Karpas-422 (cell line): ENCODE data around the gene SLITRK5. TPM values are rescaled to one million over a fixed set of nuclear protein-coding genes. Genes with fewer than 3 reads are reported as not detected.

Experiments
- DNase-seq: peaks from one replicate; pipeline ENCODE4 v3.0.0-alpha.2; 2015
- H2AFZ ChIP-seq: fragments of 200-600 bp; sonication (generic); 2 replicates; pipeline ENCODE4 v1.6.1; 2014; ENCODE audit warnings: antibody characterized with exemption, low read length, mixed read lengths
- H3K27ac ChIP-seq: fragments of 200-600 bp; sonication (generic); 2 replicates; pipeline ENCODE4 v1.5.1; 2014; ENCODE audit warnings: mild to moderate bottlenecking, low read length, moderate library complexity
- H3K27me3 ChIP-seq: fragments of 200-600 bp; sonication (generic); 2 replicates; pipeline ENCODE4 v1.6.1; 2014; ENCODE audit warnings: low read length, mixed read lengths
- H3K36me3 ChIP-seq: fragments of 200-600 bp; sonication (generic); 2 replicates; pipeline ENCODE4 v1.6.1; 2014; ENCODE audit warnings: low read length, mixed read lengths; ENCODE audit not compliant: insufficient read depth
- H3K4me1 ChIP-seq: fragments of 200-600 bp; sonication (generic); 2 replicates; pipeline ENCODE4 v1.6.1; 2014; ENCODE audit warnings: mild to moderate bottlenecking, low read length, mixed read lengths
- H3K4me2 ChIP-seq: fragments of 200-600 bp; sonication (generic); 2 replicates; pipeline ENCODE4 v1.6.1; 2014; ENCODE audit warnings: low read length, low read depth, mild to moderate bottlenecking; ENCODE audit not compliant: poor library complexity, severe bottlenecking
- H3K4me3 ChIP-seq: fragments of 200-600 bp; sonication (generic); 2 replicates; pipeline ENCODE4 v1.5.1; 2014; ENCODE audit warnings: mild to moderate bottlenecking, antibody characterized with exemption, low read length, mixed read lengths
- H3K79me2 ChIP-seq: fragments of 200-600 bp; sonication (generic); 2 replicates; pipeline ENCODE4 v1.6.1; 2014; ENCODE audit warnings: mild to moderate bottlenecking, low read length, mixed read lengths
- H3K9ac ChIP-seq: fragments of 200-600 bp; sonication (generic); 2 replicates; pipeline ENCODE4 v1.6.0; 2014; ENCODE audit warnings: low read length
- H3K9me2 ChIP-seq: fragments of 200-600 bp; sonication (generic), shearing (Covaris generic); replicated peaks from 2 replicates; pipeline ENCODE4 v1.6.0; 2014; ENCODE audit warnings: mild to moderate bottlenecking, low read length, moderate library complexity; ENCODE audit not compliant: insufficient read depth
- H3K9me3 ChIP-seq: fragments of 300-700, 200-600 bp; sonication (generic); 2 replicates; pipeline ENCODE4 v1.6.1; 2014; ENCODE audit warnings: low read length, mixed read lengths
- H4K20me1 ChIP-seq: fragments of 200-600 bp; sonication (generic); 2 replicates; pipeline ENCODE4 v1.6.1; 2014; ENCODE audit warnings: mild to moderate bottlenecking, antibody characterized with exemption, low read length, low read depth; ENCODE audit not compliant: insufficient read depth
- total RNA-seq: library from RNA; depleted of rRNA; stranded (reverse); fragments of >200 nt; shearing (Covaris generic); gene quantifications from 2 replicates; pipeline ENCODE4 v1.2.3, GENCODE V29; 2014; ENCODE audit warnings: low replicate concordance; rRNA removed

SLITRK5 gene
- not detected in 2 replicates for total RNA-seq

DNA sequence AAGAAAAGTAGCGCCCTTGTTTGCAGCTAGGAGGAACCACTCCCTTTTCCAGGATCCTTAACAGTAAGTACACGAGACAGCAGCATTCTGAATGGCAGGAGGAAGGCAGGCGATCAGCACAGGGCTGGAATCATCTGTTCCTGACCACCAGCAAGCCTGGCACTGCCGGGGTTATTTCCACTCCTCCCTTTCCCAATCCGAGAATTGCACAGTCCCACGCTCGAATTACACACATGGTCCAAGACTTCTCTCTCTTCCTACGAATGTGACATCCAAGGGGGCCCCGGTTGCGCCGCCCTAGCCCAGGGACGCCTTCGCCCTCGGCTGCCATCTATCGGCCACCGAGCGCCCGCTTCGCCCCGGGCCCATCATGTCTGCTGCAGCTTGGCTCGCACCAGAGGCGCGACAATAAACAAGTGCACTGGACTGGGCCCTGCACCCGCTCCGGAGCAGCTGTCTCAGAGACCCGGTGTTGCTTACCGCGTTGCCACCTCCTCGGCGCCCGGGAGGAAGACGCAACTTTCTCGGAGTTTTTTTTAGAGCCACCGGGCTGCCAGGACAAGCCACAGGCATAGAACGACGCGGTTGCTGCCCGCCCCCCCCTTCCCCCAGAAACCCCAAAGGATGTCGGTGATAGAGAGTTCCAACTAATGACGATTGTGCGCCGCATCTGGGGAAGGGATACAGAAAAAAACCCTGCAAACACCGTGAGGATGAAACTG, at the start of gene SLITRK5:
Gene SLITRK5 (plus strand): TSS at position 341 of the 722 bp plus-strand sequence. CDS start 4,018 bp downstream, outside the sequence.
- Histone ChIP-seq H3K27me3 (no peaks in the 10 kb centered on the region), H3K9ac (no peak within 1 kb of the TSS), H3K36me3 (no peaks in the 10 kb centered on the region), H3K9me2 (no peaks in the 10 kb centered on the region), H3K4me3 (no peak within 1 kb of the TSS), H3K27ac (no peak within 1 kb of the TSS), H3K9me3 (peaks cover 11% of the 10 kb centered on the region), H3K79me2 (no peaks in the 10 kb centered on the region), H3K4me1 (no peaks in the 10 kb centered on the region; the same call in 1 of the 2 replicates), H4K20me1 (no peaks in the 10 kb centered on the region), H3K4me2 (no peak within 1 kb of the TSS), H2AFZ (peak within 1 kb of the TSS; percentile 32; the same call in 1 of the 2 replicates)
- no peak for DNase-seq

- Histone ChIP-seq H3K4me3 (no peak overlapping the region), H3K9me3 (0 out of 2 replicates have a peak, but pooled peaks cover 3% of the 10 kb centered on the region), H3K9me2 (no peaks in the 10 kb centered on the region), H3K27ac (no peak overlapping the region), H2AFZ (peak overlapping the region; percentile 82), H3K4me1 (no peaks in the 10 kb centered on the region), H3K9ac (no peak overlapping the region), H3K79me2 (no peaks in the 10 kb centered on the region), H3K36me3 (no peaks in the 10 kb centered on the region), H4K20me1 (no peaks in the 10 kb centered on the region), H3K27me3 (no peaks in the 10 kb centered on the region), H3K4me2 (no peak overlapping the region)
- DNase-seq = no peak
Observed at GRCh38 chr13:87622971-87623370, 48.2 kb upstream of the SLITRK5 start.

DNA sequence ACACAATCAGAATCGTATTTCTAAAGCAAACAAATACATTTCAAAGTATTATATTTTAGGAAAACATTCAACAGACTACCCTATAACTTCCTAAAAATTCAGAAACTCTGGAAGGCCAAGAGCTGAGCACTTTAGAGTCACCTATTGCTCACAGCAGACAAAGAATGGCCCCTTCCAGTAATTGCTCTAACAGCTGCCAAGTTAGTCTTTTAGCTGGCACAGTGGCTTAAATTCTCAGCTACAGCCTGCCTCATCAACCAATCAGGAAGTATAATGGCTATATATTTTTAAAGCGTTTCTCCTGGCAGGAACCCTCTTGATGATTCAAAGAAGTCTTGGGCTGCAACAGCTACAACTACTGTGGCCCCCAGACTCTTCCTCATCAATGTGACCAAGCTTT, 14.9 kb upstream of the SLITRK5 start:
- H3K4me3 ChIP-seq = no peak overlapping the region
- H3K9me3 ChIP-seq = peaks cover 3% of the 10 kb centered on the region; the same call in 1 of the 2 replicates
- peaks cover 4% of the 10 kb centered on the region for H3K4me1 ChIP-seq
- no peak for DNase-seq
- H3K27me3 ChIP-seq = no peaks in the 10 kb centered on the region
- H3K9me2 ChIP-seq = no peaks in the 10 kb centered on the region; the same call in 1 of the 2 replicates
- no peaks in the 10 kb centered on the region for H3K79me2 ChIP-seq
- no peak overlapping the region for H3K9ac ChIP-seq
- H4K20me1 ChIP-seq = no peaks in the 10 kb centered on the region
- no peak overlapping the region for H3K27ac ChIP-seq
- H3K4me2 ChIP-seq = no peak overlapping the region
- peak overlapping the region; percentile 98 for H2AFZ ChIP-seq
- H3K36me3 ChIP-seq = peaks cover 3% of the 10 kb centered on the region; the same call in 1 of the 2 replicates

DNA sequence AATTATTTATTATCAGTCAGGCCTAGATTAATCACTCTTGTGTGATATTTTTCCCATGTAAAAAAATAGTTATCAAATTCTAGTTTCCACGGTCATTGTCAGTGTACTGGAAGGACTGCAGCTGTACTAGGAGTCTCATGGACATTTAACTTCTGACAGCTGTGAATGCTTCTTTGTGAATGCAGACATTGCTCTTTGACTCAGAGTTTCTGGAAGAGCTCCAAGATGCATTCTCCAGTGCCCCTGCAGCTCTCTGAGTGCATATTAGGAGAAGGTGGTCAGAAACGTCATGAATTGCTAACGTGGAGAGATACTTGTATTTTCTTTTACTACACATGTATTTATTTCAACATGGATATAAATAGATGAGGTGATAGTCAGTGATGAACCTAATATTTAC, 9.7 kb upstream of the SLITRK5 start:
- no peak overlapping the region for H3K27ac ChIP-seq
- H3K4me3 ChIP-seq = no peak overlapping the region
- H3K36me3 ChIP-seq = no peaks in the 10 kb centered on the region
- no peaks in the 10 kb centered on the region for H3K79me2 ChIP-seq
- no peaks in the 10 kb centered on the region; the same call in 1 of the 2 replicates for H3K9me2 ChIP-seq
- no peaks in the 10 kb centered on the region for H3K27me3 ChIP-seq
- H3K4me1 ChIP-seq = peaks cover 13% of the 10 kb centered on the region
- no peak overlapping the region for H3K9ac ChIP-seq
- DNase-seq = no peak
- no peaks in the 10 kb centered on the region for H4K20me1 ChIP-seq
- H3K9me3 ChIP-seq = no peaks in the 10 kb centered on the region
- no peak overlapping the region for H3K4me2 ChIP-seq
- peak overlapping the region; percentile 88 for H2AFZ ChIP-seq

- no peaks in the 10 kb centered on the region for H3K27me3 ChIP-seq
- peak overlapping the region; percentile 67 for H2AFZ ChIP-seq
- no peak overlapping the region for H3K4me2 ChIP-seq
- H3K9me2 ChIP-seq = no peaks in the 10 kb centered on the region
- H3K4me1 ChIP-seq = peaks cover 4% of the 10 kb centered on the region; the same call in 1 of the 2 replicates
- no peak overlapping the region for H3K4me3 ChIP-seq
- no peaks in the 10 kb centered on the region; the same call in 1 of the 2 replicates for H3K9me3 ChIP-seq
- DNase-seq = no peak
- no peak overlapping the region for H3K9ac ChIP-seq
- no peaks in the 10 kb centered on the region for H3K36me3 ChIP-seq
- H3K79me2 ChIP-seq = no peaks in the 10 kb centered on the region
- no peak overlapping the region for H3K27ac ChIP-seq
- H4K20me1 ChIP-seq = no peaks in the 10 kb centered on the region
Observed at GRCh38 chr13:87666831-87667230, 4.3 kb upstream of the SLITRK5 start.

- DNase-seq = no peak
- Histone ChIP-seq H3K4me2 (no peak overlapping the region), H3K27me3 (no peaks in the 10 kb centered on the region), H3K4me3 (no peak overlapping the region), H3K9me3 (no peaks in the 10 kb centered on the region; the same call in 1 of the 2 replicates), H3K9me2 (no peaks in the 10 kb centered on the region), H3K79me2 (no peaks in the 10 kb centered on the region), H4K20me1 (no peaks in the 10 kb centered on the region), H3K36me3 (no peaks in the 10 kb centered on the region), H3K9ac (no peak overlapping the region), H3K27ac (no peak overlapping the region), H2AFZ (peak overlapping the region; percentile 73; the same call in 1 of the 2 replicates), H3K4me1 (no peaks in the 10 kb centered on the region; the same call in 1 of the 2 replicates)
Observed at GRCh38 chr13:87667686-87668085, 3.5 kb upstream of the SLITRK5 start.

DNA sequence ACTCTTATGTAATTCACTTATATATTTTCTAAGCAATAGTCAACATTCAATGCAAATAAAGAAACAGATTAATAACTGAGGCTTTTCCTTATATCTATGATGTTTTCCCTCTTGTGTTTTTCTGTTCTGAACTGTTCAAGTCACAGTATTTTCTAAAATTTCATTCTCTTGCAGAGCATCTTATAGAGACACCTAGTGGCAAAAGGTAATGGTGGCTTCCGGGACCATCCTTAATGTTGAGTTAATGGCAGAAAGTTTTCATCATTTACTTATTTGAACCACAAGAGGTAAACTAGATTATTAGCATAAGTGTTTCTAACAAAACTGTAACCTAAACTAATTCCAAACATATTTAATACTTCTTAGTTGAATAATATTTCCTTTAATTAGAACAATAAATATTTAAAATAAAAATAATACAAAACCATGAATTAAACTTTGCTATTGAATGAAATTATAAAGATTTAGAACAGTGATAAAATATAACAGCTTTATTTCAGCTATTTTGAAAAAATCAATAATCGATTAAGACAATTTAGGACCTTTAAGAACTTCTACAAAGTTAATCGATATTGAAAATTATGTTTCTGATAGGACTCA, 1.7 kb upstream of the SLITRK5 start:
- H3K4me3 ChIP-seq = no peak overlapping the region
- H3K9me3 ChIP-seq = peaks cover 5% of the 10 kb centered on the region
- no peaks in the 10 kb centered on the region for H3K79me2 ChIP-seq
- DNase-seq = peak; percentile 86
- H3K27me3 ChIP-seq = no peaks in the 10 kb centered on the region
- H2AFZ ChIP-seq = peak overlapping the region; percentile 59; the same call in 1 of the 2 replicates
- H3K4me1 ChIP-seq = no peaks in the 10 kb centered on the region; the same call in 1 of the 2 replicates
- H4K20me1 ChIP-seq = no peaks in the 10 kb centered on the region
- no peaks in the 10 kb centered on the region for H3K36me3 ChIP-seq
- H3K9me2 ChIP-seq = no peaks in the 10 kb centered on the region
- no peak overlapping the region for H3K27ac ChIP-seq
- H3K4me2 ChIP-seq = no peak overlapping the region
- no peak overlapping the region for H3K9ac ChIP-seq
